ENCODE results near the gene ATP8A2.

- no peak for TF ChIP-seq RAD21 (IDR thresholded peaks at IDR 0.05)
- TF ChIP-seq, protein P1, sequence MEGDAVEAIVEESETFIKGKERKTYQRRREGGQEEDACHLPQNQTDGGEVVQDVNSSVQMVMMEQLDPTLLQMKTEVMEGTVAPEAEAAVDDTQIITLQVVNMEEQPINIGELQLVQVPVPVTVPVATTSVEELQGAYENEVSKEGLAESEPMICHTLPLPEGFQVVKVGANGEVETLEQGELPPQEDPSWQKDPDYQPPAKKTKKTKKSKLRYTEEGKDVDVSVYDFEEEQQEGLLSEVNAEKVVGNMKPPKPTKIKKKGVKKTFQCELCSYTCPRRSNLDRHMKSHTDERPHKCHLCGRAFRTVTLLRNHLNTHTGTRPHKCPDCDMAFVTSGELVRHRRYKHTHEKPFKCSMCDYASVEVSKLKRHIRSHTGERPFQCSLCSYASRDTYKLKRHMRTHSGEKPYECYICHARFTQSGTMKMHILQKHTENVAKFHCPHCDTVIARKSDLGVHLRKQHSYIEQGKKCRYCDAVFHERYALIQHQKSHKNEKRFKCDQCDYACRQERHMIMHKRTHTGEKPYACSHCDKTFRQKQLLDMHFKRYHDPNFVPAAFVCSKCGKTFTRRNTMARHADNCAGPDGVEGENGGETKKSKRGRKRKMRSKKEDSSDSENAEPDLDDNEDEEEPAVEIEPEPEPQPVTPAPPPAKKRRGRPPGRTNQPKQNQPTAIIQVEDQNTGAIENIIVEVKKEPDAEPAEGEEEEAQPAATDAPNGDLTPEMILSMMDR (IDR thresholded peaks at IDR 0.05; ENCODE audit: low read depth, low read length, missing input control) = no peak
Measured at GRCh38 chr13:25833761-25834160, 462.0 kb downstream of the ATP8A2 start.

Data from liver (tissue), 3 donors.